ENCODE data around the gene UBE2G1.

The UBE2G1 gene

GRCh38 chr17:4313221-4314114 lies 53.0 kb downstream of the UBE2G1 start:
- H3K4me1 Mint-ChIP-seq (ENCODE audit: low read depth): peaks cover 35% of the 10 kb centered on the region
- H3K4me3 Mint-ChIP-seq: no peak overlapping the region
- no peak overlapping the region for H3K27ac Mint-ChIP-seq
- H3K9me3 Mint-ChIP-seq: no peaks in the 10 kb centered on the region
- no peaks in the 10 kb centered on the region for H3K36me3 Mint-ChIP-seq (ENCODE audit: low read depth)
- H3K27me3 Mint-ChIP-seq (ENCODE audit: low read depth): no peaks in the 10 kb centered on the region

GRCh38 chr17:4310354-4311060 lies 56.0 kb downstream of the UBE2G1 start:
- no peaks in the 10 kb centered on the region for H3K27me3 Mint-ChIP-seq (ENCODE audit: low read depth)
- no peaks in the 10 kb centered on the region for H3K36me3 Mint-ChIP-seq (ENCODE audit: low read depth)
- H3K4me3 Mint-ChIP-seq: no peak overlapping the region
- H3K27ac Mint-ChIP-seq: no peak overlapping the region
- H3K4me1 Mint-ChIP-seq (ENCODE audit: low read depth): peaks cover 40% of the 10 kb centered on the region
- no peaks in the 10 kb centered on the region for H3K9me3 Mint-ChIP-seq

GRCh38 chr17:4309897-4310296 lies 56.6 kb downstream of the UBE2G1 start:
- no peaks in the 10 kb centered on the region for H3K36me3 Mint-ChIP-seq (ENCODE audit: low read depth)
- H3K9me3 Mint-ChIP-seq: no peaks in the 10 kb centered on the region
- no peak overlapping the region for H3K27ac Mint-ChIP-seq
- H3K4me1 Mint-ChIP-seq (ENCODE audit: low read depth): peaks cover 39% of the 10 kb centered on the region
- no peak overlapping the region for H3K4me3 Mint-ChIP-seq
- H3K27me3 Mint-ChIP-seq (ENCODE audit: low read depth): no peaks in the 10 kb centered on the region

- H3K27me3 Mint-ChIP-seq (ENCODE audit: low read depth): no peaks in the 10 kb centered on the region
- no peaks in the 10 kb centered on the region for H3K9me3 Mint-ChIP-seq
- H3K27ac Mint-ChIP-seq: no peak overlapping the region
- no peaks in the 10 kb centered on the region for H3K36me3 Mint-ChIP-seq (ENCODE audit: low read depth)
- H3K4me3 Mint-ChIP-seq: no peak overlapping the region
- peaks cover 23% of the 10 kb centered on the region for H3K4me1 Mint-ChIP-seq (ENCODE audit: low read depth)
Measured at GRCh38 chr17:4307179-4307930, 59.1 kb downstream of the UBE2G1 start.

GRCh38 chr17:4305224-4305623 lies 61.3 kb downstream of the UBE2G1 start:
- Mint-ChIP-seq H3K4me3 (no peak overlapping the region), H3K4me1 (ENCODE audit: low read depth) (peaks cover 22% of the 10 kb centered on the region), H3K27ac (peak overlapping the region; percentile 39), H3K36me3 (ENCODE audit: low read depth) (peaks cover 2% of the 10 kb centered on the region), H3K9me3 (no peaks in the 10 kb centered on the region), H3K27me3 (ENCODE audit: low read depth) (no peaks in the 10 kb centered on the region)

GRCh38 chr17:4304417-4305027 lies 62.0 kb downstream of the UBE2G1 start:
- Mint-ChIP-seq H3K9me3 (no peaks in the 10 kb centered on the region), H3K4me3 (no peak overlapping the region), H3K27ac (no peak overlapping the region), H3K4me1 (ENCODE audit: low read depth) (peaks cover 18% of the 10 kb centered on the region), H3K27me3 (ENCODE audit: low read depth) (no peaks in the 10 kb centered on the region), H3K36me3 (ENCODE audit: low read depth) (peaks cover 2% of the 10 kb centered on the region)

GRCh38 chr17:4301066-4301465 lies 65.4 kb downstream of the UBE2G1 start:
- Mint-ChIP-seq H3K4me1 (ENCODE audit: low read depth) (peaks cover 10% of the 10 kb centered on the region), H3K27me3 (ENCODE audit: low read depth) (no peaks in the 10 kb centered on the region), H3K27ac (no peak overlapping the region), H3K4me3 (no peak overlapping the region), H3K9me3 (no peaks in the 10 kb centered on the region), H3K36me3 (ENCODE audit: low read depth) (peaks cover 5% of the 10 kb centered on the region)

GRCh38 chr17:4297351-4297750 lies 69.1 kb downstream of the UBE2G1 start:
- H3K4me1 Mint-ChIP-seq (ENCODE audit: low read depth): peaks cover 8% of the 10 kb centered on the region

GRCh38 chr17:4295686-4296085 lies 70.8 kb downstream of the UBE2G1 start:
- Mint-ChIP-seq H3K36me3 (ENCODE audit: low read depth) (peaks cover 9% of the 10 kb centered on the region), H3K4me1 (ENCODE audit: low read depth) (peaks cover 7% of the 10 kb centered on the region), H3K9me3 (no peaks in the 10 kb centered on the region), H3K27me3 (ENCODE audit: low read depth) (no peaks in the 10 kb centered on the region), H3K4me3 (no peak overlapping the region), H3K27ac (no peak overlapping the region)

More at GRCh38 chr17:4297351-4297750, 69.1 kb downstream of the UBE2G1 start:
- no peak overlapping the region for H3K27ac Mint-ChIP-seq
- no peaks in the 10 kb centered on the region for H3K9me3 Mint-ChIP-seq
- no peaks in the 10 kb centered on the region for H3K27me3 Mint-ChIP-seq (ENCODE audit: low read depth)
- peaks cover 8% of the 10 kb centered on the region for H3K36me3 Mint-ChIP-seq (ENCODE audit: low read depth)
- H3K4me3 Mint-ChIP-seq: no peak overlapping the region

- no peaks in the 10 kb centered on the region for H3K27me3 Mint-ChIP-seq (ENCODE audit: low read depth)
- H3K4me3 Mint-ChIP-seq: no peak overlapping the region
- no peak overlapping the region for H3K27ac Mint-ChIP-seq
- peaks cover 15% of the 10 kb centered on the region for H3K36me3 Mint-ChIP-seq (ENCODE audit: low read depth)
- H3K9me3 Mint-ChIP-seq: no peaks in the 10 kb centered on the region
- H3K4me1 Mint-ChIP-seq (ENCODE audit: low read depth): peaks cover 7% of the 10 kb centered on the region
Measured at GRCh38 chr17:4293572-4293971, 72.9 kb downstream of the UBE2G1 start.

- Mint-ChIP-seq H3K4me1 (ENCODE audit: low read depth) (no peaks in the 10 kb centered on the region), H3K27me3 (ENCODE audit: low read depth) (no peaks in the 10 kb centered on the region), H3K36me3 (ENCODE audit: low read depth) (peaks cover 21% of the 10 kb centered on the region), H3K9me3 (no peaks in the 10 kb centered on the region), H3K27ac (no peak overlapping the region), H3K4me3 (no peak overlapping the region)
Measured at GRCh38 chr17:4287710-4288109, 78.8 kb downstream of the UBE2G1 start.

- H3K4me1 Mint-ChIP-seq (ENCODE audit: low read depth): peaks cover 9% of the 10 kb centered on the region
- no peaks in the 10 kb centered on the region for H3K9me3 Mint-ChIP-seq
- peaks cover 27% of the 10 kb centered on the region for H3K36me3 Mint-ChIP-seq (ENCODE audit: low read depth)
- no peak overlapping the region for H3K4me3 Mint-ChIP-seq
- H3K27ac Mint-ChIP-seq: no peak overlapping the region
- no peaks in the 10 kb centered on the region for H3K27me3 Mint-ChIP-seq (ENCODE audit: low read depth)
Measured at GRCh38 chr17:4276514-4276913, 90.0 kb downstream of the UBE2G1 start.

- Mint-ChIP-seq H3K9me3 (no peaks in the 10 kb centered on the region), H3K4me3 (no peak overlapping the region), H3K27ac (no peak overlapping the region), H3K27me3 (ENCODE audit: low read depth) (no peaks in the 10 kb centered on the region), H3K4me1 (ENCODE audit: low read depth) (peaks cover 7% of the 10 kb centered on the region), H3K36me3 (ENCODE audit: low read depth) (peaks cover 33% of the 10 kb centered on the region)
Measured at GRCh38 chr17:4272972-4273368, 93.5 kb downstream of the UBE2G1 start.
